Gastrocnemius medialis (tissue), 4 donors: ENCODE data around the gene PRKCZ.

Experiments used
- POLR2A ChIP-seq, 2 donors: fragments of 450-650 bp; IDR thresholded peaks; one replicate each; pipeline ENCODE4 v1.6.1; 2017; ENCODE audit warnings: antibody characterized with exemption in 2 of 2, mild to moderate bottlenecking in 2 of 2, moderate library complexity in 2 of 2
- TF ChIP-seq, protein P1 (sequence below), 5 experiments: fragments of 450-650 bp in 3 of 5; fragments of 200-600 bp in 2 of 5; sonication (generic) in 2 of 5; IDR thresholded peaks in 4 of 5; conservative IDR thresholded peaks in 1 of 5; 1 replicate in 4 of 5; 2 replicates in 1 of 5; pipeline ENCODE4 v1.5.1; 2016 to 2019; ENCODE audit warnings: antibody characterized with exemption in 5 of 5, mild to moderate bottlenecking in 3 of 5, moderate library complexity in 3 of 5

GRCh38 chr1:2135441-2135841, 85.2 kb downstream of the PRKCZ start:
- TF ChIP-seq, protein P1, sequence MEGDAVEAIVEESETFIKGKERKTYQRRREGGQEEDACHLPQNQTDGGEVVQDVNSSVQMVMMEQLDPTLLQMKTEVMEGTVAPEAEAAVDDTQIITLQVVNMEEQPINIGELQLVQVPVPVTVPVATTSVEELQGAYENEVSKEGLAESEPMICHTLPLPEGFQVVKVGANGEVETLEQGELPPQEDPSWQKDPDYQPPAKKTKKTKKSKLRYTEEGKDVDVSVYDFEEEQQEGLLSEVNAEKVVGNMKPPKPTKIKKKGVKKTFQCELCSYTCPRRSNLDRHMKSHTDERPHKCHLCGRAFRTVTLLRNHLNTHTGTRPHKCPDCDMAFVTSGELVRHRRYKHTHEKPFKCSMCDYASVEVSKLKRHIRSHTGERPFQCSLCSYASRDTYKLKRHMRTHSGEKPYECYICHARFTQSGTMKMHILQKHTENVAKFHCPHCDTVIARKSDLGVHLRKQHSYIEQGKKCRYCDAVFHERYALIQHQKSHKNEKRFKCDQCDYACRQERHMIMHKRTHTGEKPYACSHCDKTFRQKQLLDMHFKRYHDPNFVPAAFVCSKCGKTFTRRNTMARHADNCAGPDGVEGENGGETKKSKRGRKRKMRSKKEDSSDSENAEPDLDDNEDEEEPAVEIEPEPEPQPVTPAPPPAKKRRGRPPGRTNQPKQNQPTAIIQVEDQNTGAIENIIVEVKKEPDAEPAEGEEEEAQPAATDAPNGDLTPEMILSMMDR (IDR thresholded peaks at IDR 0.05 in 4 of 5, conservative IDR thresholded peaks at IDR 0.05 in 1 of 5): no peak
- no peak for TF ChIP-seq POLR2A (IDR thresholded peaks at IDR 0.05)
